Panc1 (cell line): ENCODE results near the gene KDR.

Experiments used
- CTCF ChIP-seq: fragments of 450-650 bp; IDR thresholded peaks from 2 replicates; pipeline ENCODE4 v1.5.1; 2017; ENCODE audit warnings: mild to moderate bottlenecking
- POLR2AphosphoS5 ChIP-seq: IDR thresholded peaks from 2 replicates; pipeline ENCODE4 v1.6.1; 2012; ENCODE audit warnings: mild to moderate bottlenecking, low read depth, low read length, moderate library complexity
- SIN3A ChIP-seq: IDR thresholded peaks from 2 replicates; pipeline ENCODE4 v1.6.1; 2012; ENCODE audit warnings: low read depth, mild to moderate bottlenecking, low read length, moderate library complexity, borderline replicate concordance; ENCODE audit not compliant: insufficient read depth

- TF ChIP-seq CTCF = no peak
- TF ChIP-seq POLR2AphosphoS5 = no peak
- TF ChIP-seq SIN3A = no peak
Measured at GRCh38 chr4:55032788-55033187, 92.6 kb downstream of the KDR start.
